Astrocyte (in vitro differentiated cells and primary cell): ENCODE measurements around the gene OS9.

Source experiments
- EZH2 ChIP-seq: IDR thresholded peaks from 2 replicates; pipeline ENCODE4 v1.6.1; 2012; ENCODE audit warnings: mild to moderate bottlenecking, low read length, inconsistent platforms; ENCODE audit not compliant: insufficient read depth
- TF ChIP-seq, protein P1 (sequence below): IDR thresholded peaks from 2 replicates; pipeline ENCODE4 v1.5.1; 2011; ENCODE audit warnings: low read depth, mild to moderate bottlenecking, inconsistent platforms, low read length, moderate library complexity; ENCODE audit not compliant: insufficient read depth

DNA sequence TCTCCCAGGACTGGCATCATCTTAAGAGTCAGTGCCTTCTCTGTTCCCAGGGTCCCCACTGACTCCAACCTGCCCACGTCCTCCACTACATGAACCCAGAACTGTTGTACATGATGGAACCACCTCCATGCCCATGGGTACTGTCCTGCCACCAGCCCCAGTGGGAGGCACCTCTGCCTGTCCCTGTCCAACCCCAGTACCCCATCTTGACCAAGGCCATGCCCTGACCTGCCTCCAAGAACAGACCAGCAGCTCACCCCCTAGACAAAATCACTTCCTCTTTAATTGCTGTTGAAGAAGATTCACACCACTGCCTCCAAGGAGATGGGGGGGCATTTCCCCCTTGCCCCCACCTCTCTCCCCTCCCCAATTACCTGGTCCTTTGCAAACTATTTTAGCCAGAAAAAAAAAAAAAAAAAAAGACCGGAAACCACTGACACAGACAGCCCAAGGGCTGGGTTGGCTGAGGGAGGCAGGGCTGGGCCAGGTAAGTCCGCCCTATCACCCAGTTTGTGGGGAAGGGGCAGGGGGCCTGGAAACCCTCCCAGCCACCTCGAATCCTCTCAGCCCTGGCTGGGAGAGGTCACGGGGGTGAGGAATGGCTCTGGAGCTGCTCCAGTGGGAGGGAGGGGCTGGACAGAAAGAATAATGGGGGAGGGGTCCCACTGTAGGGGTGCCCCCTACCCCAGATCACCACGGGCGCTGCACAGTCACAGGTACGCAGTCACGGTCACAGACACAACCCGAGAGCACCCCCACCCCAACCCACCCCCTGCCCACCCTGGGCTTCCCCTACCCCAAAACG lies 31.2 kb downstream of the OS9 start:
- TF ChIP-seq, protein P1, sequence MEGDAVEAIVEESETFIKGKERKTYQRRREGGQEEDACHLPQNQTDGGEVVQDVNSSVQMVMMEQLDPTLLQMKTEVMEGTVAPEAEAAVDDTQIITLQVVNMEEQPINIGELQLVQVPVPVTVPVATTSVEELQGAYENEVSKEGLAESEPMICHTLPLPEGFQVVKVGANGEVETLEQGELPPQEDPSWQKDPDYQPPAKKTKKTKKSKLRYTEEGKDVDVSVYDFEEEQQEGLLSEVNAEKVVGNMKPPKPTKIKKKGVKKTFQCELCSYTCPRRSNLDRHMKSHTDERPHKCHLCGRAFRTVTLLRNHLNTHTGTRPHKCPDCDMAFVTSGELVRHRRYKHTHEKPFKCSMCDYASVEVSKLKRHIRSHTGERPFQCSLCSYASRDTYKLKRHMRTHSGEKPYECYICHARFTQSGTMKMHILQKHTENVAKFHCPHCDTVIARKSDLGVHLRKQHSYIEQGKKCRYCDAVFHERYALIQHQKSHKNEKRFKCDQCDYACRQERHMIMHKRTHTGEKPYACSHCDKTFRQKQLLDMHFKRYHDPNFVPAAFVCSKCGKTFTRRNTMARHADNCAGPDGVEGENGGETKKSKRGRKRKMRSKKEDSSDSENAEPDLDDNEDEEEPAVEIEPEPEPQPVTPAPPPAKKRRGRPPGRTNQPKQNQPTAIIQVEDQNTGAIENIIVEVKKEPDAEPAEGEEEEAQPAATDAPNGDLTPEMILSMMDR: no peak
- no peak for TF ChIP-seq EZH2
